GM12878 (cell line): ENCODE results near the gene RGS19. TPM values are rescaled to one million over a fixed set of nuclear protein-coding genes. Genes with fewer than 3 reads are reported as not detected.

ENCODE experiments used
- ATAC-seq: fragments of 200-7000 bp; cut with Tn5 transposase; 3 replicates; pipeline ENCODE4 v1.9.1; 2020; ENCODE audit warnings: mild to moderate bottlenecking, moderate library complexity
- BruUV-seq: library from RNA; stranded (reverse); fragments of 400-500 nt; replicated peaks from 2 replicates; lab custom pipeline; 2021; lab: Mats Ljungman, UMichigan
- CTCF ChIA-PET: fragments of 300-600 bp; sonication (Branson Sonifier 250); formaldehyde crosslinking; extraction: SDS; loops from one replicate; lab custom pipeline; 2021; ENCODE audit warnings: inconsistent platforms; lab: Yijun Ruan, JAX
- POLR2A ChIA-PET: fragments of 350-600 bp; formaldehyde crosslinking; extraction: SDS; loops from one replicate; lab custom pipeline; 2021; ENCODE audit warnings: inconsistent platforms; lab: Charles Lee
- RAD21 ChIA-PET: fragments of 300-600 bp; sonication (Branson Sonifier 250); formaldehyde crosslinking; loops from one replicate; lab custom pipeline; 2023; ENCODE audit warnings: antibody characterized with exemption; ENCODE audit not compliant: unreplicated experiment; lab: Charles Lee
- SMC1A ChIA-PET: fragments of 300-600 bp; sonication (Branson Sonifier 250); formaldehyde crosslinking; loops from one replicate; lab custom pipeline; 2023; ENCODE audit not compliant: unreplicated experiment, uncharacterized antibody; lab: Charles Lee
- DNase-seq: peaks from one replicate; pipeline ENCODE4 v3.0.0-alpha.2; 2011; ENCODE audit warnings: low read depth, low spot score
- FAIRE-seq: peaks from 3 replicates; lab custom pipeline; 2011; peaks lifted over from hg19 to GRCh38; lab: Jason Lieb, UNC
- H2AFZ ChIP-seq: 2 replicates; pipeline ENCODE4 v1.6.0; 2011; ENCODE audit warnings: low read depth, low read length, control low read depth; ENCODE audit not compliant: control insufficient read depth
- H3K27ac ChIP-seq: 2 replicates; pipeline ENCODE4 v1.5.1; 2011; ENCODE audit warnings: control low read depth; ENCODE audit not compliant: control insufficient read depth, insufficient read depth
- H3K27me3 ChIP-seq, 2 experiments: replicated peaks in 1 of 2; 2 replicates each; pipeline versions ENCODE4 v1.6.0 to v1.6.1; 2011; ENCODE audit warnings: low read length in 1 of 2; ENCODE audit not compliant: control insufficient read depth in 2 of 2, insufficient read depth in 2 of 2
- H3K36me3 ChIP-seq, 2 experiments: 2 replicates each; pipeline ENCODE4 v1.5.1; 2011; ENCODE audit warnings: low read length in 1 of 2; ENCODE audit not compliant: control insufficient read depth in 2 of 2, insufficient read depth in 2 of 2
- H3K4me1 ChIP-seq: 2 replicates; pipeline ENCODE4 v1.6.1; 2011; ENCODE audit warnings: mild to moderate bottlenecking, low read length, moderate library complexity, mixed read lengths; ENCODE audit not compliant: control insufficient read depth, insufficient read depth
- H3K4me2 ChIP-seq: 2 replicates; pipeline ENCODE4 v1.6.0; 2011; ENCODE audit warnings: control low read depth; ENCODE audit not compliant: control insufficient read depth, insufficient read depth
- H3K4me3 ChIP-seq: fragments of 200-600 bp; sonication (generic); 2 replicates; pipeline ENCODE4 v1.5.1; 2016
- H3K79me2 ChIP-seq: 2 replicates; pipeline ENCODE4 v1.6.0; 2011; ENCODE audit warnings: low read length; ENCODE audit not compliant: control insufficient read depth, insufficient read depth
- H3K9ac ChIP-seq: 2 replicates; pipeline ENCODE4 v1.8.0; 2011; ENCODE audit warnings: low read length, control low read depth, mixed read lengths; ENCODE audit not compliant: control insufficient read depth, insufficient read depth
- H3K9me3 ChIP-seq: replicated peaks from 3 replicates; pipeline ENCODE4 v1.5.1; 2011; ENCODE audit warnings: mild to moderate bottlenecking, low read length; ENCODE audit not compliant: control insufficient read depth, insufficient read depth
- H4K20me1 ChIP-seq: 2 replicates; pipeline ENCODE4 v1.6.0; 2011; ENCODE audit not compliant: control insufficient read depth, insufficient read depth
- BHLHE40 ChIP-seq, 2 experiments: fragments of 450-650 bp in 1 of 2; IDR thresholded peaks; 2 replicates each; pipeline ENCODE4 v1.6.1; 2011 to 2017; ENCODE audit warnings: low read depth in 2 of 2, borderline replicate concordance in 1 of 2, improper control_type of control experiment in 1 of 2, low read length in 1 of 2, mild to moderate bottlenecking in 1 of 2
- CHD1 ChIP-seq: IDR thresholded peaks from 2 replicates; pipeline ENCODE4 v1.6.1; 2012; ENCODE audit warnings: low read depth, low read length, improper control_type of control experiment
- CHD2 ChIP-seq: IDR thresholded peaks from 2 replicates; pipeline ENCODE4 v1.6.1; 2011; ENCODE audit warnings: low read depth, low read length, improper control_type of control experiment, borderline replicate concordance
- CREB1 ChIP-seq: IDR thresholded peaks from 2 replicates; pipeline ENCODE4 v1.6.1; 2012; ENCODE audit warnings: low read depth, mild to moderate bottlenecking, inconsistent platforms
- CREM ChIP-seq: IDR thresholded peaks from 2 replicates; pipeline ENCODE4 v1.6.1; 2014; ENCODE audit warnings: antibody characterized with exemption, low read depth
- KAT2A ChIP-seq: conservative IDR thresholded peaks from 2 replicates; pipeline ENCODE4 v1.6.1; 2011; ENCODE audit warnings: low read depth, low read length; ENCODE audit not compliant: control insufficient read depth
- MEF2B ChIP-seq: fragments of 450-650 bp; IDR thresholded peaks from 2 replicates; pipeline ENCODE4 v1.6.1; 2018; ENCODE audit warnings: mild to moderate bottlenecking, moderate library complexity; ENCODE audit not compliant: partially characterized antibody, poor library complexity, severe bottlenecking
- MLLT1 ChIP-seq: fragments of 450-650 bp; IDR thresholded peaks from 2 replicates; pipeline ENCODE4 v1.6.1; 2016; ENCODE audit warnings: mild to moderate bottlenecking
- NFIC ChIP-seq: IDR thresholded peaks from 2 replicates; pipeline ENCODE4 v1.6.1; 2012; ENCODE audit warnings: low read depth, mild to moderate bottlenecking, inconsistent platforms, low read length, moderate library complexity
- PML ChIP-seq: IDR thresholded peaks from 2 replicates; pipeline ENCODE4 v1.6.1; 2012; ENCODE audit warnings: low read length, inconsistent platforms
- RAD51 ChIP-seq: fragments of 450-650 bp; IDR thresholded peaks from 2 replicates; pipeline ENCODE4 v1.6.1; 2016; ENCODE audit warnings: moderate library complexity, mild to moderate bottlenecking, inconsistent platforms
- RB1 ChIP-seq: fragments of 450-650 bp; formaldehyde crosslinking; IDR thresholded peaks from 2 replicates; pipeline ENCODE4 v1.6.1; 2017; ENCODE audit warnings: mild to moderate bottlenecking, borderline replicate concordance
- RCOR1 ChIP-seq: conservative IDR thresholded peaks from 2 replicates; pipeline ENCODE4 v1.6.1; 2012; ENCODE audit warnings: low read depth, low read length, improper control_type of control experiment
- SP1 ChIP-seq: IDR thresholded peaks from one replicate; pipeline ENCODE4 v1.6.1; 2011; ENCODE audit warnings: low read depth, low read length
- YY1 ChIP-seq: IDR thresholded peaks from 2 replicates; pipeline ENCODE4 v1.6.1; 2011; ENCODE audit warnings: low read depth, mild to moderate bottlenecking, low read length
- ZZZ3 ChIP-seq: IDR thresholded peaks from 2 replicates; pipeline ENCODE4 v1.6.1; 2011; ENCODE audit warnings: low read depth; ENCODE audit not compliant: control insufficient read depth, insufficient read length
- WGBS: methylation state at CpG from one replicate; pipeline ENCODE4 v1.1.6; 2016; ENCODE audit warnings: low lambda C conversion rate; ENCODE audit not compliant: insufficient replicate concordance, insufficient coverage; ENCODE audit errors: missing lambda C conversion rate; 5-methylcytosine and 5-hydroxymethylcytosine counted together
- in situ Hi-C: fragments of 300-500 bp; cut with MboI; formaldehyde crosslinking; loops from 9 replicates; pipeline ENCODE4 v1.14.3; 2018; ENCODE audit warnings: mixed read lengths
- intact Hi-C: fragments of 100-400 bp; cut with micrococcal nuclease; formaldehyde crosslinking; loops from one replicate; pipeline ENCODE4 v1.14.2; 2022; ENCODE audit not compliant: unreplicated experiment
- polyA plus RNA-seq, 11 experiments: library from polyadenylated mRNA; depleted of rRNA in 4 of 11; unstranded in 6 of 11; stranded (reverse) in 5 of 11; fragments of >200 nt; fragmentation: Nextera tagmentation in 4 of 11; fragmentation: Illumina TruSeq in 1 of 11; extraction: Ambion mirVana in 4 of 11; extraction: Trizol in 1 of 11; gene quantifications; 1 replicate in 1 of 11; 2 replicates in 10 of 11; pipeline versions ENCODE4 v1.2.1 to v1.2.3, GENCODE V29; 2011 to 2016; ENCODE audit warnings: inconsistent platforms in 2 of 11, missing spikeins in 2 of 11, low read depth in 1 of 11
- total RNA-seq, 4 experiments: library from RNA; depleted of rRNA in 3 of 4; stranded (reverse); fragments of >200 nt in 3 of 4; fragmentation: Illumina TruSeq in 1 of 4; extraction: Trizol in 1 of 4; gene quantifications; 2 replicates each; pipeline versions ENCODE4 v1.2.1 to v1.2.3, GENCODE V29; 2013 to 2021

Gene RGS19
- total and polyA plus RNA-seq, 10 of the 15 experiments (the other 5 are each of a cell fraction or from before 2014, with no cell fraction given) = 0.82 to 62.4 (median 39.8) TPM

- TF ChIP-seq BHLHE40 (IDR thresholded peaks at IDR 0.05; ENCODE audit: borderline replicate concordance in 1 of 2, low read depth in 2 of 2, low read length in 1 of 2) = 0 out of 4 replicates have a peak, but pooled peaks of 1 of the 2 experiments have one; percentile 8
- no peak for TF ChIP-seq RAD51
- in situ Hi-C loops (no loop called here), intact Hi-C loops (no loop called here)
- Histone ChIP-seq H4K20me1 (no peaks in the 10 kb centered on the region), H3K27me3 (no peaks in the 10 kb centered on the region), H3K27ac (no peak overlapping the region), H3K79me2 (no peaks in the 10 kb centered on the region), H2AFZ (no peak overlapping the region), H3K4me2 (no peak overlapping the region), H3K36me3 (no peaks in the 10 kb centered on the region), H3K9me3 (peaks cover 4% of the 10 kb centered on the region; the same call in 1 of the 3 replicates), H3K4me1 (peaks cover 7% of the 10 kb centered on the region), H3K4me3 (no peak overlapping the region), H3K9ac (no peak overlapping the region)
- FAIRE-seq (no peak), DNase-seq (no peak), ATAC-seq (peak; percentile 37; the same call in 2 of the 3 replicates)
- SMC1A ChIA-PET = no interaction called here
- POLR2A ChIA-PET = no interaction called here
- CTCF ChIA-PET = no interaction called here
- RAD21 ChIA-PET = no interaction called here
- no TSS peak for BruUV-seq
- 42% methylated on average over 27 of the region's 27 CpGs for WGBS
These were observed 13.1 kb upstream of the RGS19 start for GRCh38 chr20:64092258-64093012.

GRCh38 chr20:64091770-64092169 lies 12.5 kb upstream of the RGS19 start:
- no peak overlapping the region for H3K4me3 ChIP-seq
- ChIA-PET POLR2A (interaction anchor here (0.5 kb wide), 1 partner anchor 32 kb away, joined by 3 read pairs; no protein-coding TSS in a partner anchor), RAD21 (no interaction called here), SMC1A (no interaction called here), CTCF (no interaction called here)
- H3K27me3 ChIP-seq = no peaks in the 10 kb centered on the region
- H3K4me2 ChIP-seq = no peak overlapping the region
- no TSS peak for BruUV-seq
- DNase-seq (no peak), FAIRE-seq (no peak), ATAC-seq (peak; percentile 41)
- H3K79me2 ChIP-seq = no peaks in the 10 kb centered on the region
- H3K9me3 ChIP-seq = peaks cover 5% of the 10 kb centered on the region; the same call in 1 of the 3 replicates
- H4K20me1 ChIP-seq = no peaks in the 10 kb centered on the region
- no peaks in the 10 kb centered on the region for H3K36me3 ChIP-seq
- no peak overlapping the region for H2AFZ ChIP-seq
- in situ Hi-C loops = no loop called here
- no peak overlapping the region for H3K27ac ChIP-seq
- 35% methylated on average over 11 of the region's 16 CpGs for WGBS
- intact Hi-C loops = no loop called here
- no peak overlapping the region for H3K9ac ChIP-seq
- H3K4me1 ChIP-seq = peaks cover 7% of the 10 kb centered on the region
- TF ChIP-seq PML (no peak), ZZZ3 (no peak), RCOR1 (no peak), KAT2A (no peak), RAD51 (no peak), RB1 (no peak), SP1 (no peak), CREB1 (no peak), YY1 (no peak), BHLHE40 (IDR thresholded peaks at IDR 0.05; ENCODE audit: borderline replicate concordance in 1 of 2, low read depth in 2 of 2, low read length in 1 of 2) (no peak), NFIC (no peak), MEF2B (no peak), CREM (no peak), MLLT1 (no peak), CHD2 (no peak), CHD1 (no peak)
